GF-D8 (cell line): ENCODE data around the gene TGFBR2.

Source experiments
- DNase-seq: peaks from one replicate; lab custom pipeline; 2025; lab: John Stamatoyannopoulos, UW

The TGFBR2 gene

GRCh38 chr3:30719536-30719935, 113.1 kb downstream of the TGFBR2 start:
- DNase-seq, result no peak

GRCh38 chr3:30720586-30721313, 114.3 kb downstream of the TGFBR2 start:
- DNase-seq, result no peak

- no peak for DNase-seq
Measured at GRCh38 chr3:30721314-30721634, 114.9 kb downstream of the TGFBR2 start.

GRCh38 chr3:30723211-30723610, 116.8 kb downstream of the TGFBR2 start:
- no peak for DNase-seq

- no peak for DNase-seq
Measured at GRCh38 chr3:30724863-30725262, 118.5 kb downstream of the TGFBR2 start.

- no peak for DNase-seq
Measured at GRCh38 chr3:30728143-30728542, 121.7 kb downstream of the TGFBR2 start.

- no peak for DNase-seq
Measured at GRCh38 chr3:30729512-30729911, 123.1 kb downstream of the TGFBR2 start.

GRCh38 chr3:30729936-30730335, 123.5 kb downstream of the TGFBR2 start:
- DNase-seq, result no peak

- no peak for DNase-seq
Measured at GRCh38 chr3:30730967-30731366, 124.6 kb downstream of the TGFBR2 start.

GRCh38 chr3:30733209-30733608, 126.8 kb downstream of the TGFBR2 start:
- no peak for DNase-seq

- no peak for DNase-seq
Measured at GRCh38 chr3:30733696-30734095, 127.3 kb downstream of the TGFBR2 start.

GRCh38 chr3:30737743-30738499, 131.5 kb downstream of the TGFBR2 start:
- DNase-seq, result no peak

GRCh38 chr3:30738605-30739004, 132.2 kb downstream of the TGFBR2 start:
- DNase-seq, result no peak

GRCh38 chr3:30741889-30742288, 135.5 kb downstream of the TGFBR2 start:
- DNase-seq, result no peak

GRCh38 chr3:30742796-30743619, 136.6 kb downstream of the TGFBR2 start:
- no peak for DNase-seq
